H1 (cell line): Measurements from ENCODE around the gene ESPNL. TPM values are rescaled to one million over a fixed set of nuclear protein-coding genes. Genes with fewer than 3 reads are reported as not detected.

ENCODE experiments used
- CTCF ChIA-PET: fragments of 300-600 bp; sonication (Branson Sonifier 250); formaldehyde crosslinking; loops from one replicate; lab custom pipeline; 2021; ENCODE audit not compliant: partially characterized antibody; lab: Charles Lee
- POLR2A ChIA-PET: fragments of 300-600 bp; sonication (Branson Sonifier 250); formaldehyde crosslinking; loops from one replicate; lab custom pipeline; 2021; ENCODE audit warnings: inconsistent platforms; ENCODE audit not compliant: partially characterized antibody; lab: Charles Lee
- DNase-seq, 2 experiments: peaks; one replicate each; pipeline versions ENCODE4 v3.0.0 to v3.0.0-alpha.2; 2010 to 2022; ENCODE audit warnings: low spot score in 2 of 2, low read depth in 1 of 2, mixed read lengths in 1 of 2
- FAIRE-seq: peaks from 2 replicates; lab custom pipeline; 2011; peaks lifted over from hg19 to GRCh38; lab: Jason Lieb, UNC
- H2AFZ ChIP-seq: 2 replicates; pipeline ENCODE4 v1.8.1; 2012; ENCODE audit warnings: low read length, inconsistent platforms
- H2AK5ac ChIP-seq: 2 replicates; pipeline ENCODE4 v1.6.1; 2013; ENCODE audit warnings: low read depth, low read length
- H2BK120ac ChIP-seq: replicated peaks from 2 replicates; pipeline ENCODE3; 2013; ENCODE audit warnings: low read depth, low read length, inconsistent platforms
- H2BK12ac ChIP-seq: 2 replicates; pipeline ENCODE4 v1.6.1; 2013; ENCODE audit warnings: low read depth, low read length
- H2BK15ac ChIP-seq: 2 replicates; pipeline ENCODE4 v1.6.1; 2013; ENCODE audit warnings: low read length
- H2BK20ac ChIP-seq: 2 replicates; pipeline ENCODE4 v1.6.1; 2013; ENCODE audit warnings: low read length
- H2BK5ac ChIP-seq: 2 replicates; pipeline ENCODE4 v1.6.1; 2013; ENCODE audit warnings: low read depth, low read length
- H3K14ac ChIP-seq: 2 replicates; pipeline ENCODE4 v1.6.1; 2013; ENCODE audit warnings: inconsistent platforms; ENCODE audit not compliant: insufficient read length
- H3K18ac ChIP-seq: 2 replicates; pipeline ENCODE4 v1.6.1; 2013; ENCODE audit warnings: low read length; ENCODE audit errors: extremely low read depth
- H3K23ac ChIP-seq: 2 replicates; pipeline ENCODE4 v1.6.1; 2013; ENCODE audit warnings: inconsistent platforms; ENCODE audit not compliant: insufficient read length
- H3K23me2 ChIP-seq: 2 replicates; pipeline ENCODE4 v1.6.1; 2013; ENCODE audit warnings: low read depth, low read length
- H3K27ac ChIP-seq: 2 replicates; pipeline ENCODE4 v1.6.1; 2011; ENCODE audit warnings: low read depth, low read length, inconsistent platforms
- H3K27me3 ChIP-seq, 4 experiments: replicated peaks in 1 of 4; 1 replicate in 1 of 4; 2 replicates in 3 of 4; pipeline versions ENCODE4 v1.6.1 to v1.8.1; 2011 to 2013; ENCODE audit warnings: low read length in 3 of 4, mild to moderate bottlenecking in 3 of 4, inconsistent platforms in 2 of 4, mixed read lengths in 2 of 4, moderate library complexity in 1 of 4; ENCODE audit not compliant: control insufficient read depth in 3 of 4, insufficient read depth in 3 of 4; ENCODE audit errors: extremely low read depth in 1 of 4
- H3K36me3 ChIP-seq, 4 experiments: 2 replicates each; pipeline versions ENCODE4 v1.6.1 to v1.8.1; 2011 to 2013; ENCODE audit warnings: mild to moderate bottlenecking in 4 of 4, low read length in 3 of 4, moderate library complexity in 2 of 4, control low read depth in 1 of 4, inconsistent platforms in 1 of 4; ENCODE audit not compliant: insufficient read depth in 4 of 4, control insufficient read depth in 2 of 4
- H3K4ac ChIP-seq: replicated peaks from 2 replicates; pipeline ENCODE3; 2013; ENCODE audit warnings: low read length, low read depth, mixed read lengths, inconsistent platforms; ENCODE audit not compliant: insufficient read length
- H3K4me1 ChIP-seq, 4 experiments: replicated peaks in 1 of 4; 1 replicate in 1 of 4; 2 replicates in 3 of 4; pipeline versions ENCODE4 v1.6.1 to v1.8.1; 2011 to 2013; ENCODE audit warnings: low read length in 3 of 4, inconsistent platforms in 2 of 4, mixed read lengths in 1 of 4; ENCODE audit not compliant: insufficient read depth in 4 of 4, control insufficient read depth in 3 of 4
- H3K4me2 ChIP-seq, 2 experiments: 2 replicates each; pipeline versions ENCODE4 v1.6.1 to v1.8.1; 2011 to 2013; ENCODE audit warnings: low read depth in 2 of 2, low read length in 2 of 2, control low read depth in 1 of 2, inconsistent platforms in 1 of 2, mild to moderate bottlenecking in 1 of 2; ENCODE audit not compliant: insufficient read depth in 1 of 2
- H3K4me3 ChIP-seq, 4 experiments: fragments of 200-600, 300-600 bp in 1 of 4; sonication (generic), shearing (Covaris generic), sonication (Bioruptor Twin) in 1 of 4; 2 replicates each; pipeline versions ENCODE4 v1.5.1 to v1.8.1; 2011 to 2016; ENCODE audit warnings: low read length in 4 of 4, low read depth in 3 of 4, control low read depth in 2 of 4, inconsistent platforms in 2 of 4, mild to moderate bottlenecking in 2 of 4, mixed read lengths in 1 of 4, moderate library complexity in 1 of 4; ENCODE audit not compliant: insufficient read depth in 2 of 4; ENCODE audit errors: extremely low read depth in 1 of 4
- H3K56ac ChIP-seq: replicated peaks from 2 replicates; pipeline ENCODE3; 2013; ENCODE audit warnings: low read depth, mild to moderate bottlenecking, mixed read lengths, low read length, inconsistent platforms; ENCODE audit not compliant: insufficient read length
- H3K79me1 ChIP-seq: 2 replicates; pipeline ENCODE4 v1.6.1; 2013; ENCODE audit warnings: low read depth, low read length, control low read depth
- H3K79me2 ChIP-seq, 2 experiments: 2 replicates each; pipeline versions ENCODE4 v1.6.1 to v1.8.1; 2012 to 2013; ENCODE audit warnings: low read length in 2 of 2, mild to moderate bottlenecking in 2 of 2, inconsistent platforms in 1 of 2; ENCODE audit not compliant: insufficient read depth in 2 of 2, control insufficient read depth in 1 of 2
- H3K9ac ChIP-seq, 4 experiments: replicated peaks in 1 of 4; 1 replicate in 1 of 4; 2 replicates in 3 of 4; pipeline versions ENCODE4 v1.6.1 to v1.8.1; 2011 to 2013; ENCODE audit warnings: low read depth in 3 of 4, low read length in 3 of 4, control low read depth in 2 of 4, mild to moderate bottlenecking in 2 of 4, moderate library complexity in 2 of 4, inconsistent platforms in 1 of 4; ENCODE audit errors: extremely low read depth in 1 of 4
- H3K9me3 ChIP-seq, 2 experiments: 2 replicates each; pipeline versions ENCODE4 v1.6.1 to v1.8.1; 2012 to 2013; ENCODE audit warnings: mild to moderate bottlenecking in 2 of 2, moderate library complexity in 2 of 2, control low read depth in 1 of 2, inconsistent platforms in 1 of 2, low read depth in 1 of 2, low read length in 1 of 2, mixed read lengths in 1 of 2; ENCODE audit not compliant: insufficient read depth in 2 of 2
- H4K20me1 ChIP-seq, 2 experiments: replicated peaks in 1 of 2; 2 replicates each; pipeline versions ENCODE3 to v1.8.1; 2011 to 2013; ENCODE audit warnings: inconsistent platforms in 2 of 2, low read length in 2 of 2, mild to moderate bottlenecking in 1 of 2; ENCODE audit not compliant: insufficient read depth in 2 of 2, control insufficient read depth in 1 of 2
- H4K5ac ChIP-seq: 2 replicates; pipeline ENCODE4 v1.6.1; 2013; ENCODE audit warnings: low read length, low read depth, mixed read lengths, inconsistent platforms; ENCODE audit not compliant: insufficient read length
- H4K8ac ChIP-seq: 2 replicates; pipeline ENCODE4 v1.8.0; 2013; ENCODE audit warnings: mild to moderate bottlenecking, moderate library complexity, low read length, inconsistent platforms; ENCODE audit not compliant: insufficient read depth; ENCODE audit errors: extremely low read depth
- H4K91ac ChIP-seq: replicated peaks from 2 replicates; pipeline ENCODE3; 2013; ENCODE audit warnings: low read length, mixed read lengths, inconsistent platforms; ENCODE audit not compliant: insufficient read length
- CEBPB ChIP-seq: IDR thresholded peaks from 2 replicates; pipeline ENCODE4 v1.6.1; 2012; ENCODE audit warnings: low read depth, low read length
- HDAC2 ChIP-seq, 2 experiments: fragments of 300-600 bp in 1 of 2; sonication (generic) in 1 of 2; IDR thresholded peaks; 2 replicates each; pipeline ENCODE4 v1.6.1; 2011 to 2012; ENCODE audit warnings: low read depth in 2 of 2, low read length in 2 of 2, mild to moderate bottlenecking in 2 of 2, moderate library complexity in 2 of 2, borderline replicate concordance in 1 of 2, inconsistent platforms in 1 of 2
- KDM4A ChIP-seq: IDR thresholded peaks from one replicate; pipeline ENCODE4 v1.7.1; 2012; ENCODE audit warnings: low read depth, mild to moderate bottlenecking, moderate library complexity, low read length, inconsistent platforms; ENCODE audit not compliant: severe bottlenecking
- NANOG ChIP-seq: IDR thresholded peaks from 2 replicates; pipeline ENCODE4 v1.6.1; 2011; ENCODE audit warnings: low read length, low read depth, mild to moderate bottlenecking, inconsistent platforms; ENCODE audit not compliant: insufficient read depth, poor library complexity, severe bottlenecking
- RNF2 ChIP-seq: fragments of 200-900, 300-1000 bp; sonication (generic); IDR thresholded peaks from 2 replicates; pipeline ENCODE4 v1.7.1; 2016; ENCODE audit warnings: borderline replicate concordance, low read depth, mild to moderate bottlenecking, antibody characterized with exemption, low read length; ENCODE audit not compliant: poor library complexity, severe bottlenecking; ENCODE audit errors: missing control alignments
- SP4 ChIP-seq: IDR thresholded peaks from 2 replicates; pipeline ENCODE4 v1.6.1; 2012; ENCODE audit warnings: low read length, inconsistent platforms
- WGBS, 2 experiments: shearing (Covaris generic) in 1 of 2; methylation state at CpG; one replicate each; pipeline versions ENCODE4 v1.1.6 to v1.1.7; 2013 to 2015; ENCODE audit warnings: low lambda C conversion rate in 2 of 2, mixed read lengths in 2 of 2, inconsistent platforms in 1 of 2, low coverage in 1 of 2, missing lambda C conversion rate in 1 of 2; ENCODE audit not compliant: insufficient replicate concordance in 2 of 2, insufficient coverage in 1 of 2, insufficient read length in 1 of 2; ENCODE audit errors: extremely low coverage in 1 of 2, missing lambda C conversion rate in 1 of 2; 5-methylcytosine and 5-hydroxymethylcytosine counted together
- polyA plus RNA-seq, 7 experiments: library from polyadenylated mRNA; depleted of rRNA in 3 of 7; stranded (reverse) in 5 of 7; unstranded in 2 of 7; fragments of >200 nt in 5 of 7; fragments of 200-250 nt in 2 of 7; gene quantifications; 1 replicate in 5 of 7; 2 replicates in 1 of 7; 4 replicates in 1 of 7; pipeline versions ENCODE4 v1.2.1 to v1.2.3, GENCODE V29; 2011 to 2013; ENCODE audit warnings: missing spikeins in 2 of 7, mixed read lengths in 2 of 7
- total RNA-seq: library from RNA; stranded (reverse); fragmentation: NEBNext Ultra II Directional; extraction: Animal tissue kit (Norgen Biotek cat#: 25700); gene quantifications from 2 replicates; pipeline ENCODE4 v1.2.1, GENCODE V29; 2021

ESPNL gene
- total and polyA plus RNA-seq, 2 of the 8 experiments (the other 6 are each of a cell fraction or from before 2014, with no cell fraction given): 0.68 to 1.3 TPM

- Histone ChIP-seq H2BK5ac (no peak overlapping the region), H3K36me3 (peaks cover 2 to 6% (median 4%) of the 10 kb centered on the region in 4 experiments; a peak in 4 of 8 replicates), H2BK120ac (no peak overlapping the region), H3K18ac (no peak overlapping the region), H3K27ac (no peak overlapping the region), H2BK20ac (no peak overlapping the region), H3K56ac (no peak overlapping the region), H3K9ac (no peak overlapping the region), H3K27me3 (peaks cover 19 to 39% (median 30%) of the 10 kb centered on the region in 4 experiments), H2AK5ac (no peak overlapping the region), H2BK12ac (no peak overlapping the region), H3K4me2 (no peak overlapping the region), H3K9me3 (no peaks in the 10 kb centered on the region), H2BK15ac (no peak overlapping the region), H3K79me1 (no peaks in the 10 kb centered on the region; the same call in 1 of the 2 replicates), H4K8ac (no peak overlapping the region), H3K14ac (no peak overlapping the region), H4K20me1 (peaks cover 6% of the 10 kb centered on the region in 2 experiments), H3K79me2 (no peaks in the 10 kb centered on the region), H3K23ac (no peak overlapping the region), H3K4me1 (peaks cover 0 to 1% (median 0%) of the 10 kb centered on the region in 4 experiments; a peak in 2 of 7 replicates), H4K91ac (no peak overlapping the region), H3K23me2 (peaks cover 4% of the 10 kb centered on the region; the same call in 1 of the 2 replicates), H3K4me3 (no peak overlapping the region), H2AFZ (no peak overlapping the region), H3K4ac (no peak overlapping the region), H4K5ac (no peak overlapping the region)
- DNase-seq (no peak), FAIRE-seq (no peak)
- POLR2A ChIA-PET: interaction anchor here (0.9 to 1.2 kb wide), 2 partner anchors 10 to 74 kb away, joined by 3 to 5 read pairs; partner anchors contain the start of gene HES6
- no peak for TF ChIP-seq CEBPB
- TF ChIP-seq KDM4A: no peak
- TF ChIP-seq SP4: no peak
- no peak for TF ChIP-seq RNF2
- no peak for TF ChIP-seq NANOG
- TF ChIP-seq HDAC2 (IDR thresholded peaks at IDR 0.05; ENCODE audit: borderline replicate concordance in 1 of 2, low read depth in 2 of 2, low read length in 2 of 2): no peak
- 88% methylated on average over 11 of the region's 12 CpGs; no CpG with 5 or more reads in 1 of the 2 experiments for WGBS, 2 experiments
- CTCF ChIA-PET: interaction anchor here (1.4 kb wide), 1 partner anchor 8 kb away, joined by 5 read pairs; no protein-coding TSS in a partner anchor
Observed at GRCh38 chr2:238165288-238165921, 65.3 kb downstream of the ESPNL start.
